Fibroblast of villous mesenchyme (primary cell): ENCODE data around the gene PRSS57. TPM values are rescaled to one million over a fixed set of nuclear protein-coding genes. Genes with fewer than 3 reads are reported as not detected.
"Not testable (repeated sequence)": the region's sequence is repeated elsewhere in the genome, so short reads cannot be mapped to it uniquely, and the experiment has no call there.

Source experiments
- DNase-seq: peaks from one replicate; pipeline ENCODE4 v3.0.0-alpha.2; 2010; ENCODE audit warnings: low read depth
- H3K4me3 ChIP-seq: 2 replicates; pipeline ENCODE4 v1.5.1; 2011; ENCODE audit warnings: low read depth, mild to moderate bottlenecking, low read length
- CTCF ChIP-seq: IDR thresholded peaks from 2 replicates; pipeline ENCODE4 v1.5.1; 2012; ENCODE audit warnings: low read depth, mild to moderate bottlenecking, low read length; ENCODE audit not compliant: insufficient read depth
- total RNA-seq: library from RNA; depleted of rRNA; stranded (reverse); fragments of >200 nt; gene quantifications from 2 replicates; pipeline ENCODE4 v1.2.3, GENCODE V29; 2012

PRSS57 gene
- total RNA-seq, 1 donor = not detected

GRCh38 chr19:703651-704446, 8.6 kb upstream of the PRSS57 start:
- DNase-seq = peak; percentile 58
- no peak for TF ChIP-seq CTCF
- peak overlapping the region; percentile 19 for H3K4me3 ChIP-seq

GRCh38 chr19:703329-703650, 8.0 kb upstream of the PRSS57 start:
- DNase-seq = no peak
- peak overlapping the region; percentile 19 for H3K4me3 ChIP-seq
- no peak for TF ChIP-seq CTCF

- DNase-seq, H3K4me3 ChIP-seq: not testable (repeated sequence)
Observed at GRCh38 chr19:702847-703246, 7.6 kb upstream of the PRSS57 start.

- DNase-seq, H3K4me3 ChIP-seq: not testable (repeated sequence)
Observed at GRCh38 chr19:699885-700284, 4.6 kb upstream of the PRSS57 start.

- H3K4me3 ChIP-seq, DNase-seq: not testable (repeated sequence)
Observed at GRCh38 chr19:698529-698928, 3.3 kb upstream of the PRSS57 start.

GRCh38 chr19:694481-695351, 536 bp downstream of the PRSS57 start:
- no peak for DNase-seq
- no peak for TF ChIP-seq CTCF
- H3K4me3 ChIP-seq = no peak overlapping the region

- DNase-seq = no peak
- TF ChIP-seq CTCF = no peak
- H3K4me3 ChIP-seq = no peak overlapping the region
Observed at GRCh38 chr19:690203-690602, 5.0 kb downstream of the PRSS57 start.

GRCh38 chr19:688992-689391, 6.3 kb downstream of the PRSS57 start:
- no peak for DNase-seq
- no peak for TF ChIP-seq CTCF
- H3K4me3 ChIP-seq = no peak overlapping the region
